NCI-H748 treated with DMSO at 0.1 percent for 48 hours (cell line): ENCODE data around the gene LBP.
"Not testable (repeated sequence)": the region's sequence is repeated elsewhere in the genome, so short reads cannot be mapped to it uniquely, and the experiment has no call there.

Source experiments
- DNase-seq: peaks from one replicate; lab custom pipeline; 2025; lab: John Stamatoyannopoulos, UW

The LBP gene

GRCh38 chr20:38349856-38350255, 3.6 kb downstream of the LBP start:
- DNase-seq, result no peak

- no peak for DNase-seq
Observed at GRCh38 chr20:38350879-38351775, 4.8 kb downstream of the LBP start.

GRCh38 chr20:38353316-38353715, 7.0 kb downstream of the LBP start:
- DNase-seq, result no peak

- no peak for DNase-seq
Observed at GRCh38 chr20:38354227-38354626, 7.9 kb downstream of the LBP start.

- no peak for DNase-seq
Observed at GRCh38 chr20:38355161-38356012, 9.1 kb downstream of the LBP start.

- DNase-seq, result no peak
Observed at GRCh38 chr20:38357653-38358207, 11.4 kb downstream of the LBP start.

GRCh38 chr20:38358556-38358955, 12.3 kb downstream of the LBP start:
- DNase-seq, result no peak

GRCh38 chr20:38363004-38363747, 16.9 kb downstream of the LBP start:
- DNase-seq, result no peak

- no peak for DNase-seq
Observed at GRCh38 chr20:38369389-38369788, 23.1 kb downstream of the LBP start.

- DNase-seq, result no peak
Observed at GRCh38 chr20:38372806-38373205, 26.5 kb downstream of the LBP start.

GRCh38 chr20:38373231-38373867, 27.1 kb downstream of the LBP start:
- DNase-seq, result no peak

GRCh38 chr20:38373898-38374297, 27.6 kb downstream of the LBP start:
- no peak for DNase-seq

GRCh38 chr20:38377039-38377685, 30.9 kb downstream of the LBP start:
- no peak for DNase-seq

GRCh38 chr20:38377838-38378237, 31.6 kb downstream of the LBP start:
- DNase-seq, result not testable (repeated sequence)

GRCh38 chr20:38383147-38383546, 36.9 kb downstream of the LBP start:
- no peak for DNase-seq

- DNase-seq, result no peak
Observed at GRCh38 chr20:38386004-38386403, 39.7 kb downstream of the LBP start.

GRCh38 chr20:38386851-38387250, 40.6 kb downstream of the LBP start:
- no peak for DNase-seq

GRCh38 chr20:38387953-38388352, 41.7 kb downstream of the LBP start:
- DNase-seq, result no peak

GRCh38 chr20:38392356-38392755, 46.1 kb downstream of the LBP start:
- no peak for DNase-seq

GRCh38 chr20:38393259-38393658, 47.0 kb downstream of the LBP start:
- no peak for DNase-seq

GRCh38 chr20:38395165-38395564, 48.9 kb downstream of the LBP start:
- no peak for DNase-seq
